ENCODE measurements around the gene UBQLN3.

Gene UBQLN3

DNA sequence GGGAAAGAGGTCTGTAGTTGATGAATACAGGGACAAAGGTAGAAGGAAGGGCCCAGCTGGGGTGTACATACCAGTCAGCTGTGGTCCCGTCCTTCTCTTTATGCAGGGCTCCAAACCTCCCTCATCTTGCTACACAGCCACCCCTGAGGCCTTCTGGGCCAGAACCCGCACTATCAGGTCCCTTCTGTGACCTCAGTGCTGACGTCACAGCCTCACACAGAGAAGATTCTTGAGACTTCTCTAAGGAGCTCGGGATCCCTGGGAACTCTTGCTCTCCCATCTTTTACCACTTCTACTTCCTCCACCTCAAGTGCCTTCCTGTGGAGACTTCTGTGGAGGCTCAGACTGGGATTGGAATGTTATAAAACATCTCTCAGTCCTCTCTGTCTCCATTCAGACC lies at the start of gene UBQLN3:
TSS of gene UBQLN3 (minus strand) at position 155 of the 400 bp plus-strand sequence. CDS start 399 bp downstream, outside the sequence.
- no peak for DNase-seq (ENCODE audit: low spot score)

DNA sequence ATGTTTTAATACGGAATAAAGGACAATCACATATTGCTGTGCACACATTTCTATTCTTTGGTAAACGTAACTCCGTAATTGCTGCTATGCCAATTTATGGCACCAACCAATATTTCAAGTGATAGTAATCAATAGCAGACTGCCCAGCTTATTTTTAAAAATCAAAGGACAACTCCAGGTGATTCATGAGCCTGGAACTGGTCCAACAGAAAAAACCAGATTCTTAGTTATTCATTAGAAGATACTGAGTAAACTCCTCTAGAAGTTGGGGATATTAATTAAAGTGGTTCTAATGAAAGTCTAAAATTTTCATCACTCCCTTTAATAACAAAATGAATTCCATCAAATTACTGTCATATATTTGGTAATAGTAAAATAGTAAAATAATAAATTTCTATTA lies 48.0 kb upstream of the UBQLN3 start:
- DNase-seq (ENCODE audit: low spot score) = no peak

DNA sequence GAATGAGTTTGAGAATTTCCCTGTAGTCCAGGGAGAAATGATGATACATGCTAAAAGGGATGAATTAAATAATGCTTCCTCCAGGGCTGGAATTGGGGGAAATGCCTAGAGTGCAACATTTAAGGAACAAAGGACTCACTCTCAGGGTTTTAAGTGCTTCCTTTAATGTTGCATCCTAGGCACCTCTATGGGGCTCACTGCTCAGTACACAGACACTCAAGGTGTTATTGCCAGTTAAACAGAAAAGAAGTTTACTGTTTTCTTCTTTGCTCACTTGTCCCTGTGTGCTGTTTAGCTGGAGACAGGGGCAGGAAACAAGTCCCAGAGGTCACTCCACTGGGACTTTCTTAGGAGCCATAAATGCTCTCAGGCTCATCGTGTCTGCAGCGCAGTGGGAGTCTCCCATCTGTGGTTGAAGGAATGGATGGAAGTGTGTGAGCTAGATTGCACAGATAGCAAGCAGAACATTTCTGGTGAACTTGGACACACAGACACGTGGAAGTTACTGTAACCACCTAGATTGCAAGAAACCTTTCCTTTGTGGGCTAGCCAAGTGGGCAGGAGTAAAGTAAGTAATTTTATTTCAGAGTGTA lies 46.9 kb upstream of the UBQLN3 start:
- no peak for DNase-seq (ENCODE audit: low spot score)

DNA sequence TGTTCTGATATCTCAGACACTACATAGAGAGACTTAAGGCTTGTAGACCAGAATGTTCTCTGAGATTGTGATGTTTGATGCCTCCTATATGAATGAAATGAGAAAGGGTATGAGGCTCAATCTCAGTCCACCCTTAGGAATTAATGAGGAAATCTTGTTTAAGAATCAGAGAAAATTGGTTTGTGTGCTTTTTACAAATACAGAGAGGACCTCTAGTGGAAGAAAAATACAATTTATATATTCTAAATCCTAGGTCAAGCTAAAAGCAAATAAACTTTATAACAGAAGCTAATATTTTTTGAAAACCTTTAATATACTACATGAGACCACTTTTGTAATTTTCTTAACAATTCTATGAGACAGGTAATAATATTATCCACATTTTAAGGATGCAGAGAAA lies 43.6 kb upstream of the UBQLN3 start:
- DNase-seq (ENCODE audit: low spot score) = no peak

- DNase-seq (ENCODE audit: low spot score) = no peak
Measured at GRCh38 chr11:5550440-5551095, 40.8 kb upstream of the UBQLN3 start.

GRCh38 chr11:5548440-5548839 lies 38.7 kb upstream of the UBQLN3 start, which contains the start of gene OR52H1:
TSS of gene OR52H1 (minus strand) at chr11:5548540. CDS start at chr11:5545505, 3,035 bp downstream.
- DNase-seq (ENCODE audit: low spot score) = no peak

- no peak for DNase-seq (ENCODE audit: low spot score)
Measured at GRCh38 chr11:5547982-5548381, 38.2 kb upstream of the UBQLN3 start.

DNA sequence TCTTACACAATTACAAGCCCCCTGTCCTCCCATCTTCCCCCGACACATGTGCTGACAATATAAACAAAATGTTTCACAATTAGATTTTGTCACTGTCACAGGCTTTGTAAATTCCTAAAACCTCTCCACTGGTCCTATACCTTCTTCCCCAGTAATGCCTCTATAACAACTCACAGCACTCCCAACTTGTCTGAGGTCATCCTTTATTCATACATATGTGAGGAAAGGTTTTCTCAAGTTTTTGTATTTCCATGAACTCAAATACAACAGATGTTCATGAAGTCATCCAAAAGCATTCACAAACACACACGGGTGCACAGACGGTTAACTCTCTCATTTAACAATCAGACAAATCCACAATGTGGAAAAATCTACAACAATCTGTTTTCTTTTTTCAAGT lies 36.7 kb upstream of the UBQLN3 start:
- DNase-seq (ENCODE audit: low spot score) = no peak

DNA sequence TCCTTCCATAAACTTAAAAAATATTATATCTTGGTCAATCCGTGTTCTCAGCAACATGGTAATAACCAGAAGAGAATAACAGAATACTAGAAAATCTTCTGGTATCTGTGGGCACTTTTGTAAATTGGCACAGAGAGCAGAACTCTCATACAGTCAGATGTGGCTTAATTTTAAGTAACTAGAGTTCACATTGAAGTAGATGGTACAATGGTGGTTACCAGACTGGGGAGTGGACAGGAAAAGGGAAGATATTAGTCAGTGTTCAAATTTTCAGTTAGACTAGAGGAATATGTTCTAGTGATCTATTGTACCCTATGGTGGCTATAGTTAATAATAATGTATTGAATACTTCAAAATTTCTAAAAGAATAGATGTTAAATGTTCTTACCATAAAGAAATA lies 31.7 kb upstream of the UBQLN3 start:
- DNase-seq (ENCODE audit: low spot score) = no peak

DNA sequence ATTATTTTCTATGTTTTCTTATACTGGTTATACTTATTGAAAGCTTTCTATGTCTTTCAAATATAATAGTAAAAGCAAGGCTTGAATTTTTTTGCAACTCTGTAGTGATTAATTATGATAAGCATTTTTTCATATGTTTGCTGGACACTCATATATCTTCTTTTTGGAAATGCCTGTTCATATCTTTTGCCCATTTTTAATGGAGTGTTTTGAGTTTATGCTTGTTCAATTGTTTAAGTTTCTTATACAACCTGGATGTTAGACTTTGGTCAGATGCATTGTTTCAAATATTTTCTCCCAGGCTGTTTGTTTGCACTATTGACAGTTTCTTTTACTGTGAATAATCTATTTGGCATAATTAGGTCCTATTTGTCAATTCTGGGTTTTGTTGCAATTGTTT lies 26.7 kb upstream of the UBQLN3 start:
- DNase-seq (ENCODE audit: low spot score) = no peak

DNA sequence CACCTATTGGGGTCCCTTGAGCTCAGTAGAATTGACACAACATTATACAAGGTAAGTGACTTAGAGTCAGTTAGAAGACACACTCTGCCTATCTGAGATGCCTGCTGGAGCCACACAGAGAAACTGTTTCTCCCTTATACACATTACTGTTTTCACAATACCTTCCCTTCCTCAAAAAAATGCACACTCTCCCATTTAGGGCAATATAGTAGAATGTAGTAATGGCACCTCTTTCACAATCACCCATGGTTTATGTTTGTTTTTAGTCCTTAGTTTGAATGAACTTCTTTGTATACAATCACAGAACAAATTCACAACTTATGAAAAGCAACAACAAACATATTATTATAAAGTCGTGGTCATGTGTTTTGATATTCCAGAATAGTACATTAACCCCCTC lies 24.3 kb upstream of the UBQLN3 start:
- no peak for DNase-seq (ENCODE audit: low spot score)

GRCh38 chr11:5531053-5531831 lies 21.5 kb upstream of the UBQLN3 start:
- no peak for DNase-seq (ENCODE audit: low spot score)

- no peak for DNase-seq (ENCODE audit: low spot score)
Measured at GRCh38 chr11:5528495-5528894, 18.7 kb upstream of the UBQLN3 start.

DNA sequence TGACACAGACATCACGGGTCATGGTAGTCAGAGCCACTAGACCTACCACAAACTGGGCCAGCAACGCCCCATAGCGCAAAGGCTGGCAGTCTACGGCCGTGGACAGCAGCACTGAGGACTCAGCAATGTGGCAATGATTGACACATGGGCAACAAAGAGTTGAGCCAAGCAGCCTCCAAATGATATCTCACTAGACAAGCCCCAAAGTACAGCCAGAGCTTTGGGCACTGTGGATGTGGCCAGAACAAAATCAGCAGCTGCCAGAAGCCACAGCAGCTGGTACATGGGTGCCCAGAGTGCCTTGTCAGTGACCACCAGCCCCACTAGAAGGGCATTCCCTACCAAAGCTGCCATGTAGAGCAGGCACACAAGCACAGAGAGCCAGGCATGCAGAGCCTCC lies 18.0 kb upstream of the UBQLN3 start:
- DNase-seq (ENCODE audit: low spot score) = no peak

DNA sequence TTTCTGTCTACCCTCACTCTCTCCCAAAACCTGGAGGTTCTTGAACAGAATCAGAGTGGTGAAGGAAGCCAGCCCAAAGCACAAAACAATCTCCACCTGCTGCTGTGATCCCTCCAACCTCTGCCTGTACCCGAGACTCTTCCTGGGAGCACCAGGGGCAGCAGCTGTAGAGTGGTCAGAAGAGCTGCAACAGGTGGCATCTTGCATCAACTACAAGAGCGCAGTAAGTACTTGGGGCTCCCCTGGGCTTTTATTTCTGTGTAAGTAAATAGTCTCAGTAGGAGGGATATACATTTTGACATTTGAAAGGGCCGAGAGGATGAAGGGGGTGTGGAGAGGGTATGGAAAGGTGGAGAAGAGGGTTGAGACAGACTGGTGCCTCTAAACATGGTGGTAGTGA lies 15.0 kb upstream of the UBQLN3 start:
- DNase-seq (ENCODE audit: low spot score) = no peak

DNA sequence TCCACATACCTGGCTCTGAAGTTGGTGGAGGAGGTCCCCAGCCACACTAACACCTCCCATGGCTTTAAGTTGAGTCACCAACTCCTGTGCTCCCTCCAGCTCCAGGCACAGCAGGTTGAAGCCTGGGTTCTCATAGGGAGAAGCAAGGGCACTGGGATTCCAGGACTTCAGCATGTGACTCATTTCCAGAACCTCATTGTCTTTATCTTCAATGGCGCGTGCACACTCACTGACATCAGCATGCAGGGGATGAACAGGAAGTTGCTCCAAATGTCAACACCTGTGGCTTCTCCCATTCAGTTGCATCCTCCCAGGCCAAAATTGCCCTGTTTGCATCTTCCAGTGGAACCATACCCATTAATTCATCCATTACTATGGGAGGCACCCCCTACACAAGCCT lies 12.6 kb upstream of the UBQLN3 start:
- no peak for DNase-seq (ENCODE audit: low spot score)

- DNase-seq (ENCODE audit: low spot score) = no peak
Measured at GRCh38 chr11:5521540-5521939, 11.8 kb upstream of the UBQLN3 start.

DNA sequence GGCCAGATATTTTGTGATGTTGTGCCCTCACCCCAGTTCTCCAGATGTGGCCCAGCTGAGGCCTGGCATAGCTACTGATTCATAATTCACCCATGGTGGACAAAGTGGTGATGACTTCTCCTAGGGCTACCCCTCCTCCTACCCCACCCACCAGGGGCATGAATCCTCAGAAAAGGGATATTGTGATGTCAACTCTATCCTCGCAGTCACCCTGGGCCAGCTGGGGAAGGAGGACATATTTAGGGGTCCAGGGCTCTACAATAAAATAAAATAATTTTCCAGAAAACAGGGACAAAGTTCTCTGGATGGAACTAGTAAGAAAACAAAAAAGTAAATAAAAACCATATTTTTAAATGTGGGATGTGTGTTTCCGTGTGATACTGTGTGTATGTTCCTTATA lies 6.8 kb upstream of the UBQLN3 start, which contains the start of gene UBQLNL:
TSS of gene UBQLNL (minus strand) at position 101 of the 400 bp plus-strand sequence. CDS start 258 bp downstream, outside the sequence.
- no peak for DNase-seq (ENCODE audit: low spot score)

DNA sequence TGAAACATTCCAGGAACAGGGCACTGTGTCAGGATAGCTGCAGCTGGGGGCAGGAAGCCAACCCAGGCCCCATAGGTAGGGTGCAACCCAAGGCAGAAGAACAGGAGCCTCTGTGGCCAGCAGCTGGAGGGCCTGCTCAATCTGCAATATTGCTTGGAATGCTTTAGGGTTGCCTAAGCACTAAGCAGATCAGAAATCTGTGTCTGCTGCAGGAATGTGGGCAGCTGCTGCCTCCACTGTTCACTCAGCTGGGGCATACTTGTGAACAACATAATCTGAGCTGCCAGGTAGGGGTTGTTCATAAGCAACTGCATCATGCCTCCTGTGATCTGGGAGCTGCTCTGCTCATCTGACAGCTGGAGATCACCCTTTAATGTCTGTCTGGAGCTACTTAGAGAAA lies 5.1 kb upstream of the UBQLN3 start:
- DNase-seq (ENCODE audit: low spot score) = no peak

DNA sequence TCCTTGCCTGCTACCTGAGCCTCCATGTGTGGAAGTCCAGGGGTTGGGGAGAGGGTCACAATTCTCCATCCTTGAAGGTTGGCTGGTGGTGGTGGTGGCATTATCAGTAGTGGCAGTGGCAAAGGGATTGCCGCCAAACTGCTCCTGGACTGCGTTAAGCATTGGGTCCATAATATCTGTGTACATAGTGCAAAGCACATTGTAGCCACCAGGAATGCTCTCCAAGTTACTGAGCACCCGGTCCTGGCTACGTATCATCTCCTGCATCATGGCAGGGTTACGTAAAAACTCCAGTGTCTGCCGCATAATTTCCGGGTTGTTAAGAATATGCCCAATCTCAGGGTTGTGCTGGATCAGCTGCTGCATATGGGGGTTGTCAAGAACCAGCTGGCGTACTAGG lies 1.2 kb downstream of the UBQLN3 start:
- no peak for DNase-seq (ENCODE audit: low spot score)

GRCh38 chr11:5507933-5508305 lies 1.8 kb downstream of the UBQLN3 start:
- no peak for DNase-seq (ENCODE audit: low spot score)

- DNase-seq (ENCODE audit: low spot score) = no peak
Measured at GRCh38 chr11:5507177-5507932, 2.4 kb downstream of the UBQLN3 start.
